C4-2B (cell line): ENCODE measurements around the gene HEATR5B.
"Not testable (repeated sequence)": the region's sequence is repeated elsewhere in the genome, so short reads cannot be mapped to it uniquely, and the experiment has no call there.

Experiments used
- ZFX ChIP-seq: fragments of 450-650 bp; IDR thresholded peaks from 2 replicates; pipeline ENCODE4 v1.6.1; 2017
- TF ChIP-seq, protein P1 (sequence below): fragments of 450-650 bp; conservative IDR thresholded peaks from 2 replicates; pipeline ENCODE4 v1.5.1; 2017; ENCODE audit warnings: mild to moderate bottlenecking

DNA sequence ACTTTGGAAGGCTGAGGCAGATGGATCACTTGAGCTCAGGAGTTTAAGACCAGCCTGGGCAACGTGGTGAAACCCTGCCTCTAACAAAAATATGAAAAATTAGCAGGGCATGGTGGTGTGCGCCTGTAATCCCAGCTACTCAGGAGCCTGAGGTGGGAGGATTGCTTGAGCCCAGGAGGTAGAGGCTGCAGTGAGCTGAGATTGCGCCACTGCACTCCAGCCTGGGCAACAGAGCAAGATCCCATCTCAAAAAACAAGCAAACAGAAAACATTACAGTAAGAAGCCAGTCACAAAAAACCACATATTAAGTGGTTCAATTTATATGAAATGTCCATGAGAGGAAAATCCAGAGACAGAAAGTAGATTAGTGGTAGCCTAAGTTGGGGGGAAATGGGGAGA, 105.2 kb downstream of the HEATR5B start:
- TF ChIP-seq, protein P1, sequence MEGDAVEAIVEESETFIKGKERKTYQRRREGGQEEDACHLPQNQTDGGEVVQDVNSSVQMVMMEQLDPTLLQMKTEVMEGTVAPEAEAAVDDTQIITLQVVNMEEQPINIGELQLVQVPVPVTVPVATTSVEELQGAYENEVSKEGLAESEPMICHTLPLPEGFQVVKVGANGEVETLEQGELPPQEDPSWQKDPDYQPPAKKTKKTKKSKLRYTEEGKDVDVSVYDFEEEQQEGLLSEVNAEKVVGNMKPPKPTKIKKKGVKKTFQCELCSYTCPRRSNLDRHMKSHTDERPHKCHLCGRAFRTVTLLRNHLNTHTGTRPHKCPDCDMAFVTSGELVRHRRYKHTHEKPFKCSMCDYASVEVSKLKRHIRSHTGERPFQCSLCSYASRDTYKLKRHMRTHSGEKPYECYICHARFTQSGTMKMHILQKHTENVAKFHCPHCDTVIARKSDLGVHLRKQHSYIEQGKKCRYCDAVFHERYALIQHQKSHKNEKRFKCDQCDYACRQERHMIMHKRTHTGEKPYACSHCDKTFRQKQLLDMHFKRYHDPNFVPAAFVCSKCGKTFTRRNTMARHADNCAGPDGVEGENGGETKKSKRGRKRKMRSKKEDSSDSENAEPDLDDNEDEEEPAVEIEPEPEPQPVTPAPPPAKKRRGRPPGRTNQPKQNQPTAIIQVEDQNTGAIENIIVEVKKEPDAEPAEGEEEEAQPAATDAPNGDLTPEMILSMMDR = not testable (repeated sequence)
- not testable (repeated sequence) for TF ChIP-seq ZFX
